Stomach smooth muscle (tissue), 2 donors: Measurements from ENCODE around the gene CAPN10.

ENCODE experiments used
- H3K27ac ChIP-seq: one replicate; pipeline ENCODE4 v1.7.0; 2013; ENCODE audit warnings: mild to moderate bottlenecking, low read length, inconsistent platforms
- H3K27me3 ChIP-seq, 2 donors: one replicate each; pipeline ENCODE4 v1.7.0; 2013; ENCODE audit warnings: low read length in 2 of 2; ENCODE audit not compliant: insufficient read depth in 2 of 2, control insufficient read depth in 1 of 2
- H3K36me3 ChIP-seq, 2 donors: one replicate each; pipeline ENCODE4 v1.7.0; 2013; ENCODE audit warnings: low read length in 2 of 2; ENCODE audit not compliant: control insufficient read depth in 2 of 2, insufficient read depth in 2 of 2
- H3K4me1 ChIP-seq: one replicate; pipeline ENCODE4 v1.7.0; 2013; ENCODE audit warnings: low read length; ENCODE audit not compliant: control insufficient read depth, insufficient read depth
- H3K4me3 ChIP-seq, 2 donors: one replicate each; pipeline ENCODE4 v1.7.0; 2013; ENCODE audit warnings: low read length in 2 of 2
- H3K9ac ChIP-seq, 2 donors: one replicate each; pipeline ENCODE4 v1.7.0; 2013; ENCODE audit warnings: low read length in 2 of 2, mild to moderate bottlenecking in 1 of 2
- H3K9me3 ChIP-seq, 2 donors: one replicate each; pipeline ENCODE4 v1.7.0; 2013; ENCODE audit warnings: low read length in 2 of 2; ENCODE audit not compliant: control insufficient read depth in 2 of 2
- donor health status: healthy.
- donor health status: Pancreatic carcinoma.

The CAPN10 gene

DNA sequence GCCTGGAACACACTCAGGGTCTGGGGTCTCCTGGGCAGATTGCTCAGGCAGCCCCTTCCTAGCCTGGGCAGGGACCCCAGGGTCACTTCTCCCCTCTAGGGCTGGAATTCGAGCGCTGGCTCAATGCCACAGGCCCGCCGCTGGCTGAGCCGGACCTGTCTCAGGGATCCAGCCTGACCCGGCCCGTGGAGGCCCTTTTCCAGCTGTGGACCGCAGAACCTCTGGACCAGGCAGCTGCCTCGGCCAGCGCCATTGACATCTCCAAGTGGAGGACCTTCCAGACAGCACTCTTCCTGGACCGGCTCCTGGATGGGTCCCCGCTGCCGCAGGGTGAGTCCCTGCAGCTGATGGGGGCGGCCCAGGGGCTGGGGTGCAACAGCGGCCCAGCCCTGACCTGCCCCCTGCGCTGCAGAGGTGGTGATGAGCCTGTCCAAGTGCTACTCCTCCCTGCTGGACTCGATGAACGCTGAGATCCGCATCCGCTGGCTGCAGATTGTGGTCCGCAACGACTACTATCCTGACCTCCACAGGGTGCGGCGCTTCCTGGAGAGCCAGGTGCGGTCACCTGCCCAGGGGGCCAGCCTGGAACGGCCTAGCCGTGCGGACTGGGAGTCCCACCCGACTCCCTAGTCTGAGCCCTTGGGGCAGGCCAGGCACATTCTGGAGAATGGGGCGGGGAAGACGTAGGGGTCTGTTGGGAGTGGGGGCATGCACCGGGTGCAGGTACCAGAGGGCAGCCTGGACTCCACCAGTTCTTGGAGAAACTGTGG lies 9.9 kb upstream of the CAPN10 start:
- Histone ChIP-seq H3K27me3 (no peaks in the 10 kb centered on the region), H3K36me3 (peaks cover 0 to 18% of the 10 kb centered on the region in 2 donors), H3K4me1 (peaks cover 7% of the 10 kb centered on the region)

DNA sequence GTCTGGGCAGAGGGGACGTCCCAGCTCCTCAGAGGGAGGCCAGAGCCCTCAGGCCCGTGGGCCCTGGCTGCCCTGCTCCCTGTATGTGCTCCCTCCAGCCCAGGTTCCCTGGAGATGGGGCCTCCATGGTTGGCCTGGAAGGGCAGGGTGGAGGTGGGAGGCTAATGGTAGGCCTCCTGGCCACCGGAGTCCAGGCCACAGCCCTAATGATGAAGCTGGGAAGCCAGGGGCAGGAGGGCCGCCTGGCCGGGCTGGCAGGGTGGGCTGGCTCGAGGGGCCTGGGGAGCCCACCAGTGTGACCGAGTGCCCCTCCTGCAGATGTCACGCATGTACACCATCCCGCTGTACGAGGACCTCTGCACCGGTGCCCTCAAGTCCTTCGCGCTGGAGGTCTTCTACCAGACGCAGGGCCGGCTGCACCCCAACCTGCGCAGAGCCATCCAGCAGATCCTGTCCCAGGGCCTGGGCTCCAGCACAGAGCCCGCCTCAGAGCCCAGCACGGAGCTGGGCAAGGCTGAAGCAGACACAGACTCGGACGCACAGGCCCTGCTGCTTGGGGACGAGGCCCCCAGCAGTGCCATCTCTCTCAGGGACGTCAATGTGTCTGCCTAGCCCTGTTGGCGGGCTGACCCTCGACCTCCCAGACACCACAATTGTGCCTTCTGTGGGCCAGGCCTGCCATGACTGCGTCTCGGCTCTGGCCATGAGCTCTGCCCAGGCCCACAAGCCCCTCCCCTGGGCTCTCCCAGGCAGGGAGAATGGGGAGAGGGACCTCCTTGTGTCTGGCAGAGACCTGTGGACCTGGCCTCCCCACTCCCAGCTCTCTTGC lies 9.0 kb upstream of the CAPN10 start:
- no peak overlapping the region for H3K27ac ChIP-seq
- peaks cover 4% of the 10 kb centered on the region for H3K4me1 ChIP-seq
- peaks cover 0 to 16% of the 10 kb centered on the region in 2 donors for H3K36me3 ChIP-seq
- H3K9ac ChIP-seq = no peak overlapping the region
- H3K9me3 ChIP-seq = no peaks in the 10 kb centered on the region
- no peaks in the 10 kb centered on the region for H3K27me3 ChIP-seq
- H3K4me3 ChIP-seq = no peak overlapping the region

More for the DNA sequence above, 9.9 kb upstream of the CAPN10 start:
- no peak overlapping the region for H3K27ac ChIP-seq
- no peaks in the 10 kb centered on the region for H3K9me3 ChIP-seq
- no peak overlapping the region for H3K9ac ChIP-seq
- H3K4me3 ChIP-seq = no peak overlapping the region

DNA sequence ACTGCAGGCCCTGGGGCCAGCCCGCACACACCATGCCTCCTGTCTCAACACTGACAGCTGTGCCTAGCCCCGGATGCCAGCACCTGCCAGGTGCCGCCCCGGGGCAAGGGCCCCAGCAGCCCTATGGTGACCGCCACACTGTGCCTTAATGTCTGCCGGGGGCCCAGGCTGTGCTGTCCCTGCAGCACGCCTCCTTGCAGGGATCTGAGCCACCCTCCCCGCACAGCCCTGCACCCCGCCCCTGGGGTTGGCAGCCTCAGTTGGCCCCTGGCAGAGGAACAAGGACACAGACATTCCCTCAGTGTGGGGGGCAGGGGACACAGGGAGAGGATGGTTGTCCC lies 8.5 kb upstream of the CAPN10 start:
- no peaks in the 10 kb centered on the region for H3K27me3 ChIP-seq
- no peak overlapping the region for H3K27ac ChIP-seq
- peaks cover 4% of the 10 kb centered on the region for H3K4me1 ChIP-seq
- no peak overlapping the region for H3K4me3 ChIP-seq
- H3K36me3 ChIP-seq = peaks cover 0 to 17% of the 10 kb centered on the region in 2 donors
- H3K9me3 ChIP-seq = no peaks in the 10 kb centered on the region
- H3K9ac ChIP-seq = no peak overlapping the region

DNA sequence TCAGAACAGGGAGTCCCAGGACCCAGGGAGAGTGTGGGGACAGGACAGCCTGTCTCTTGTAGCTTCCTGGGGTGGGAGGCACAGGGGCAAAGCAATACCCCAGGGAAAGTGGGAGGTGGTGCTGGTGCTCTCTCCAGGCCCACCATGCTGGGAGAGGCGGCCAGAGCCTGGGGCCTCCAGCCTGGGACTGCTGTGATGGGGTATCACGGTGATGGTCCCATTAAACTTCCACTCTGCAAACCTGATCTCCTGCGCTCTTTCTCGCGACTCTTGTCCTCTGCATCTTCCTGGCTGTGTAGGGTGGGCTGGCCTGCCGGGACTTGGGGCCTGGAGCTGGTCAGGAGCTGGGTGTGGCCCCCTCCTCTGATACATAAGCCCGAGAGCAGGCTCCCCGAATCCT lies 8.0 kb upstream of the CAPN10 start:
- no peak overlapping the region for H3K9ac ChIP-seq
- no peak overlapping the region for H3K4me3 ChIP-seq
- peaks cover 4% of the 10 kb centered on the region for H3K4me1 ChIP-seq
- H3K27me3 ChIP-seq = no peaks in the 10 kb centered on the region
- peaks cover 0 to 17% of the 10 kb centered on the region in 2 donors for H3K36me3 ChIP-seq
- H3K27ac ChIP-seq = no peak overlapping the region
- H3K9me3 ChIP-seq = no peaks in the 10 kb centered on the region

DNA sequence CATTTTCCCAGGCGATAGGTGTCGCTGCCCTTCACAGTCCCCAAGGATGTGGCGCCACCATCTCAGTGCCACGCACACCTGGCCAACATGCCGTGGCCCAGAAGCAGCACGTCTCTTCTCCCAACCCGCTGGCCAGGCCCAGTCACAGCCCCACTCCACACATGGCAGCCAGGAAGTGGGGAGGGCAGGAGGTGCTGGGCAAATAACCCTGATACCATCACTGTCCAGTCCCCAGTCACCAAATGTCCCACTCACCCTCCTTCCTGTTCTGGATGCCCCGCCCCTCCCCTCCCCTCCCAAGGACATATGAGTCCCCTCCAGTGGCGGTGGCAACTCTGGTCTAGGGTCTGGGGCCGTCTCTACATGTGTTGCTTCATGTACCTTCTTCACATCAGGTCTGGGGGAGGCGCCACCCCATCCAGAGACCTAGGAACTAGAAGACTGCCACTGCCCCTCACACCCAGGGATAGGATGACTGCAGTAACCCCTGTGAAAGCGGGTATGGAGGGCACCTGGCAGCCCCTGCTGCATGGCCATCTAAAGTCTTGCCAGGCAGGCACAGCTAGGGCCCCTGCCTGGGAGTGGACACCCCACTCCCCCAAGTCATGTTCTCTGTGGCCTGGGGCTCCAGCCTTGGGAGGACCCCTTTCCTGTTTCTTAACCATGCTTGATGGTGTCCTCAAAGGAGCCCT lies 7.3 kb upstream of the CAPN10 start:
- Histone ChIP-seq H3K4me3 (no peak overlapping the region), H3K27me3 (no peaks in the 10 kb centered on the region), H3K9ac (no peak overlapping the region), H3K4me1 (peaks cover 8% of the 10 kb centered on the region), H3K9me3 (no peaks in the 10 kb centered on the region), H3K36me3 (peaks cover 0 to 17% of the 10 kb centered on the region in 2 donors), H3K27ac (no peak overlapping the region)

DNA sequence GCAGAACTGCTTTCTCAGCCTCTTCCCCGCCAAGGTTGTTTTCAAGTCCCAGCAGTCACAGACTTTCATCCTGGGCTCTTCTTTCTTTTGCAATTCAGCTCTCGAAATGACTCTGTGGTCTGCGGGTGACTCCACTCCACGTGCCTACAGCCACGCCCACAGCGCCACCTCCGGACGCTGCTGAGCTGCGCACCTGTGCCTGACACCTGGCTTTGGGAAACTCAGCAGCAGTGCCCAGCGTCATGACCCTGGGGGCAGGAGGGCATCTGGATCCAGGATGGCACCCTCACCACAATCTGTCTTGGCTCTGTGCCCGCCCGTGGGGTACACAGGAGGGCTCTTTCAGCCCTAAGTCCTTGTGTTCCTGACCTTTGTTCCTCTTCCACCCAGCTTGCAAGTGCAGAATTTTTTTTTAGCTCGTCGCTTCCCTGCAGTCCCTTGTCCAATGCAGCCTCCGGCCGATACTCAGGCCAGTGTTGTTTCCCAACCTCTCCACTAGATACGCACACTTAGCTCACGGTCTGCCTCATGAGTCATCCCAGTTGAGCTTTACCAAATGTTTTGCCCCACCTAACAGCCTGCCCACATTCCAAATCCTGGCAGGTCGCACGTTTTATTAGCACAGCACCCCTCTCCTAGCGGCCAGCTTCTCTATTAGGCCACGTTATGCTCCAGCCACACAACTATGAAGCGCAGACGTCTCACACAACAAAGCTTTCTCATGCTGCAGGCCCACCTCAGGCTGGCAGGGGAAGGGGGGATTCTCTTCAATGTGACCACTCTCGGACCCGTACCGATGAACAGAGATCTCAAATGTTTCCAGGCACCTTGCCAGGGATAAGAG lies 6.5 kb upstream of the CAPN10 start:
- H3K9me3 ChIP-seq = no peaks in the 10 kb centered on the region
- peaks cover 0 to 12% of the 10 kb centered on the region in 2 donors for H3K36me3 ChIP-seq
- no peak overlapping the region for H3K4me3 ChIP-seq
- no peak overlapping the region for H3K27ac ChIP-seq
- H3K27me3 ChIP-seq = no peaks in the 10 kb centered on the region
- no peak overlapping the region for H3K9ac ChIP-seq
- peaks cover 15% of the 10 kb centered on the region for H3K4me1 ChIP-seq

DNA sequence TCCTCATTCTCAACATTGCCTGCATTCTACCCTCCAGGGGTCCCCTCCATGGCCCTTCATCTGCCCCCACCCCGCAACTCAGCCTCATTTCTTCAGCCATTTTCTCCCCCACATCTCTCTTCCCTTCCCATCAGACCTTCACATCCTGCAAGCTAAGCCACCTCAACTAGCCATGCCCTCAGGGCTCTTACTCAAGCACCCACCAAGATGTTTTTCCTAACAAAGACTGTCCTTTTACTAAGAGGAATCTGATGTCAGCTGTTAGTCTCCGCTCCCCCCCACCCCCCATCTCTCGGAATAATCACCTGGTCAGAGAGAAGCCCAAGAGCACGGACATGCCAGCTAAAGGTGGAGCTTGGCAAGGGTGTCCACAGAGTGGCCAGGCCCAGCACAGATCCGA lies 4.7 kb upstream of the CAPN10 start:
- H3K36me3 ChIP-seq = peaks cover 0 to 10% of the 10 kb centered on the region in 2 donors
- H3K27me3 ChIP-seq = no peaks in the 10 kb centered on the region
- H3K9ac ChIP-seq = no peak overlapping the region
- H3K4me1 ChIP-seq = peaks cover 23% of the 10 kb centered on the region
- no peak overlapping the region for H3K4me3 ChIP-seq
- no peaks in the 10 kb centered on the region for H3K9me3 ChIP-seq
- H3K27ac ChIP-seq = no peak overlapping the region

DNA sequence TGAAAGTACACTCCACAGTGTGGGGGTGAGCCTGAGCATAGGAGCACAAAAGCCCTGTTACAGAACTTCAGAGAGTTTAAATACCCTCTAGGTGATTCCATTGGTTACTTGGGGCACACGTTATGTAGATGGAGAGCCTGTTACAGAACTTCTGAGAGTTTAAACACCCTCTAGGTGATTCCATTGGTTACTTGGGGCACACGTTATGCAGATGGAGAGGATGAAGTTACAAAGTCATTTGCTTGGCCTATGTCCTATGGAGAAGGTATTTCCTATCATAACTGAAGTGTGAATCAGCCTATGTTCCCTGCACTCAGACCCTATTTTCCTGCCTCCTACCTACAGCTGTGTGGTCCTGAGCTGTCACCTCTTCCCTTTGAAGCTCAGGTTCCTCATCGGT lies 3.8 kb upstream of the CAPN10 start:
- H3K36me3 ChIP-seq = peaks cover 0 to 6% of the 10 kb centered on the region in 2 donors
- H3K27me3 ChIP-seq = no peaks in the 10 kb centered on the region
- no peak overlapping the region for H3K9ac ChIP-seq
- no peak overlapping the region for H3K27ac ChIP-seq
- H3K4me3 ChIP-seq = no peak overlapping the region
- H3K4me1 ChIP-seq = peaks cover 31% of the 10 kb centered on the region
- no peaks in the 10 kb centered on the region for H3K9me3 ChIP-seq

DNA sequence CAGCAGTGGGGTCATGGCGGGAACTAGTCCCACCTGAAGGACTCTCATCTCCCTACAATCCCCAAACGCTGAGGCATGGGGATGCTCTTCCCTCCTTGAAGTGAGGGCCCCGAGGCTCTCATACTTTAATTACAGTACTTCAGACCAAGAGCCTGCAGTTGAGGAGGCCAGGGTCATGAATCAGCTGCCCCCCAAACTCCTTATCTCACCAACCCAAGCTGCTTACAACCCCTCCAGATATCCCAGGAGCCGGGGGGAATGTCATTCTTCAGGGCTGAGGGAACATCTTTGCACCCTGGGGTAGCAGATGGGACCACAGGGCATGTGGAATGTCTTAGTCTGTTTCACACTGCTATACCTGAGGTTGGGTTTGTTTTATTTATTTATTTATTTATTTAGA lies 2.8 kb upstream of the CAPN10 start:
- Histone ChIP-seq H3K4me3 (no peak overlapping the region), H3K9ac (no peak overlapping the region), H3K9me3 (no peaks in the 10 kb centered on the region), H3K36me3 (peaks cover 0 to 2% of the 10 kb centered on the region in 2 donors), H3K4me1 (peaks cover 40% of the 10 kb centered on the region), H3K27me3 (no peaks in the 10 kb centered on the region), H3K27ac (no peak overlapping the region)

DNA sequence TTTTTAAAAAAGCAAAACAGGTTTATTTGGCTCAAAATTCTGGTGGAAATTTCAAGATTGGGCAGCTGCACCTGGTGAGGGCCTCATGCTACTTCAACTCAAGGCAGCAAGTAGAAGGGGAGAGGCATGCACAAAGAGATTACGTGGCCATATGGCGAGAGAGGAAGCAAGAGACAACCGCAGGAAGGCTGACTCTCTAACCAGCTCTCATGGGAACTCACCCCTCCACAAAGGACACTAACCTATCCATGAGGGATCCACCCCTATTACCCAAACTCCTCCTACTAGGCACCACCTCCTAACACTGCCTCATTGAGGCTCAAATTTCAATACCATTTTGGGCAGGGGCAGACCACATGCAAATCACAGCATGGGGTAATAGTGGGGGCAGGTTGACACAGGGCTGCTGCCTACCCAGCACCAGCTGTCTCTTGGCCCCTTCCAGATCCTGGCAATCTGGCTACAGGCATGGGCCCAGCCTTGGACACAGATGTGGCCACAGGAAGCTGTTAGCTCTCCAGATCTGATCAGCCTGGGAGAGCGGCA lies 2.0 kb upstream of the CAPN10 start:
- peak overlapping the region; percentile 87 to 99 for H3K4me3 ChIP-seq
- no peak overlapping the region for H3K9ac ChIP-seq
- H3K27ac ChIP-seq = no peak overlapping the region
- peaks cover 44% of the 10 kb centered on the region for H3K4me1 ChIP-seq
- H3K27me3 ChIP-seq = no peaks in the 10 kb centered on the region
- peaks cover under 1 to 2% of the 10 kb centered on the region in 2 donors for H3K36me3 ChIP-seq
- no peaks in the 10 kb centered on the region for H3K9me3 ChIP-seq
